HG03095 (cell line): ENCODE data around the gene GPC5.
"Not testable (repeated sequence)": the region's sequence is repeated elsewhere in the genome, so short reads cannot be mapped to it uniquely, and the experiment has no call there.

Source experiments
- ATAC-seq: cut with Tn5 transposase; IDR thresholded peaks from one replicate; pipeline ENCODE4 v1.9.1; 2021; ENCODE audit warnings: moderate library complexity; ENCODE audit not compliant: unreplicated experiment

Gene GPC5

DNA sequence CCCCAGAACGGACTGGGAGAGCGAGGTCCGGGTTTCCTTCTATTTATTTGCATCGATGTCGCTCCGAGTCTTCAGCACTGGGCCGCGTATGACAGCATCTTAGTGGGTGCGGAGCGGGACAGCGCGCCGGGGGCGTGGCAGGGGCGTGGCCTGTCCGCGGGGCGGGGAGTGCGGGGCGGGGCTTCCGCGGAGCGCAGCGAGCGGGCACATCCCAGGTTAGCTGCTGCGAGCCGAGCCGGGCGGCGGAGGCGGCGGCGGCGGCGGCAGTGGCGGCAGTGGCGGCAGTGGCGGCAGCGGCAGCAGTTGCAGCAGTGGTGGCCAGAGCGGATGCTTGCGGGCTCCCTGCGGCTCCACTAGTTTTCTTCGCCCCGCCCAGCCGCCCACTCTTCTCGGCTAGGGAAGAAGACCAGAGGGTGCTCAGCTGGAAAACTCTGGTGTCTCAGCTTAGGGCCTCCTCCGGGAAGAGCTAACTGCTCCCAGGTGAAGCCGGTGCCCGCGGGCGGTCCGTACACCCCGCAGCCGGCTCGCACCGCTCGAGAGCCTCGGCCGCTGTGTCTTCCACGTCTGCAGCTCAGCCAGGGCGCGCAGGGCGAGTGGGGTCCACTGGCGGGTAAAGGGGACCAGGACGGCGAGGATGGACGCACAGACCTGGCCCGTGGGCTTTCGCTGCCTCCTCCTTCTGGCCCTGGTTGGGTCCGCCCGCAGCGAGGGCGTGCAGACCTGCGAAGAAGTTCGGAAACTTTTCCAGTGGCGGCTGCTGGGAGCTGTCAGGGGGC lies at the start of gene GPC5:
GPC5 (plus strand) TSS at position 209 of the 776 bp plus-strand sequence.
- peak; percentile 99 for ATAC-seq

DNA sequence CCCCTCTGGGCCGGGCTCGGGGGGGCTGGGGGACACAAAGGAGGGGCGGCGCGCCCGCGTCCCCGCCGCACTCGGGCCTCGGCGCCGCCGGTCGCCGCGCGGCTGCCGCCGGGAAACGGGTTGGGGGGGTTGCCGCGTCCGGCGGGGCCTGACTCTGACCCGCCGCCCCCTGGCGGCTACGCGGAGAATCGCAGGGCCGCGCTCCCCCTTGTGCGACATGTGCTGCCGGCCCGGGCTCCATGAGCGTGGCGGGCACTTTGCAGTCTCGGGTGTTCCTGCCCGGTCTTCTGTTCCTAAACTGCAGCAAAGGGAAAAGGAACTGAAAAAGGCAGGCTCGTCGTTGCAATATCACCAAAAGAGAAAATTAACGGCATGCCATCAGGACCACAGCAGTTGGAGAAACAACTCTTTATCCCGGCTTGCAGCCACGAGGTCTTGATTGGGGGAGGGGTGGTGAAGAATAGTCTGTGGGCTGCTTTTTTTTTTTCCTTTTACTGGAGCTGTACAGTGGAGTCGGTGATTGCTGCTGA lies 49.5 kb upstream of the GPC5 start:
- ATAC-seq = peak; percentile 48

DNA sequence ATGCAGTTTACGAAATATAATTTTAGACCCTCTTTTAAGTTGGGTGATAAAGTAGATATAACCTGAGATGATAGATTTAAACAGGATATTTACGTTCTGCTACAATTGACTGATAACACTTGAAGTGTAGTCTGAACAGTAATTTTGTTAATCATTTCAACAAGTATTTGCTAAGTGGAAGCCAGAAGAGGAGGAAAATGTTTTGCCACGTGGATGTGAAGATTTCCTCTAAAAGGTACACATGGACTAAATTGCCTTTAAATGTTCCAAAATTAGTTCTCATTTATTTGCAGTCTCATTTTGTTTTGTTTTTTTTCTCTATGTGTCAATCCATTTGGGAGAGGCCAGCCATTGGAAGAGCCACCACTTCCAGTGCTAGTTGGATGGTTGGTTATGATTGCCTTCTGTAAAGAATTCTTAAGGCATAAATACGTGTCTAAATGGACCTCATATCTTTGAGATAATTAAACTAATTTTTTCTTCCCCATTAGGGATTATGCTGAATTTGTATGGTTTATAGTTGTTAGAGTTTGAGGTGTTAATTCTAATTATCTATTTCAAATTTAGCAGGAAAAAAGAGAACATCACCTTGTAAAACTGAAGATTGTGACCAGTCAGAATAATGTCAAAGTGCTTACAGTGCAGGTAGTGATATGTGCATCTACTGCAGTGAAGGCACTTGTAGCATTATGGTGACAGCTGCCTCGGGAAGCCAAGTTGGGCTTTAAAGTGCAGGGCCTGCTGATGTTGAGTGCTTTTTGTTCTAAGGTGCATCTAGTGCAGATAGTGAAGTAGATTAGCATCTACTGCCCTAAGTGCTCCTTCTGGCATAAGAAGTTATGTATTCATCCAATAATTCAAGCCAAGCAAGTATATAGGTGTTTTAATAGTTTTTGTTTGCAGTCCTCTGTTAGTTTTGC lies 48.2 kb upstream of the GPC5 start:
- no peak for ATAC-seq

- no peak for ATAC-seq
These were observed 47.3 kb upstream of the GPC5 start for GRCh38 chr13:91351123-91351522.

- ATAC-seq = no peak
These were observed 46.4 kb upstream of the GPC5 start for GRCh38 chr13:91351980-91352379.

GRCh38 chr13:91352891-91353290 lies 45.5 kb upstream of the GPC5 start:
- ATAC-seq = not testable (repeated sequence)

DNA sequence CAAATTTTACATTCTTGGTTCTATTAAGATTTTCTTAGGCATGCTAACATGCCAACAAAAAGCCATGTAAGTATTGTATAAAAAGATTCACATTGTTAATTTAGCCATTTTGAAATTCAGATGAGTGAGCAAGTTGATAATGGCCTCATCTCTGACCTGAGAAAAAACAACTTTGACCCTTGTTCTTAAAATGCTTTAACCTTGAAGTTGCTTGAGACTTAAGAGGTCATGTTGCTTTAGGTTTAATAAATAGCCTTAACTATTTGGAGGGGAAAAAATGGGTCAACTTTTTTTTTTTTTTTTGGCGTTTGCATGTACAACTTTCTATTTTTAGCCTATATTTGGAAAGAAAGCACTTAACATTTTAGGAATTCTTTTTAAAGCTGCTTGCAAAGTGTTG lies 44.9 kb upstream of the GPC5 start:
- no peak for ATAC-seq

GRCh38 chr13:91355099-91355825 lies 43.2 kb upstream of the GPC5 start:
- no peak for ATAC-seq

GRCh38 chr13:91355826-91356710 lies 42.4 kb upstream of the GPC5 start:
- no peak for ATAC-seq

GRCh38 chr13:91356919-91357612 lies 41.4 kb upstream of the GPC5 start:
- ATAC-seq = no peak

- no peak for ATAC-seq
These were observed 40.6 kb upstream of the GPC5 start for GRCh38 chr13:91357613-91358386.

DNA sequence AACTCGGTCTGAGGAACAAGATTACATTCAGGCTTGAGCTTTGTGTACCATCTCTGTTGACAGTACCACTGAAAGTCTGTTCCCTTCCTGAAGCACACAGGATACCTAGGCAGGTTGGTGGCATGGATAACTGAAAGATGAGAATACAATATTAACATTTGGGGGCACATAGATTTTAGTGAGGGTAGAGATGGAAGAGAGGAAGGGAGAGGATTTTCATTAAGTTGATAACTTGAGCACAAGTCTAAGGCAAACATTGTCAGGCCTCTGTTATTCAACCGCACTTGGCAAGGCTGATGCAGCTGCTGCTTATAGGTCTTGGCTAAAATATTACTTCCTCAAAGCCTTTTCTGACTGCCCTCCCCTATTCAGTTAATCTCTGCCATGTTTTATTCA lies 40.0 kb upstream of the GPC5 start:
- no peak for ATAC-seq

DNA sequence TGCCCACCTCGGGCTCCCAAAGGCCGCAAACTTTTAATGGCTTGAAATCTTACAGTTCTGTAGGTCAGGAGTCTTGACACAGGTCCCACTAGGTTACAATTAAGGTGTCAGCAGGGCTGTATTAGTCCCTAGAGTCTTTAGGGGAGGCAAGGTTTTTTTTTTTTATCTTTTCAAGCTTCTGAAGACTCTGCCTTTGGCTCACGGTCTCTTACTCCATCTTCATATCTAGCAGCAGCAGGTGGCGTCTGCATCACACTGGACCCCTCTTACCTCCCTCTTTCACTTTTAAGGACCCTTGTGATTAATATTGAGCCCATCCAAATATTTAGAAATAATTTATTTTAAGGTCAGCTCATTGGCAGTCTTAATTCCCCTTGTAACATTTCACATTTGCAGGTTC lies 39.3 kb upstream of the GPC5 start:
- no peak for ATAC-seq

- no peak for ATAC-seq
These were observed 38.8 kb upstream of the GPC5 start for GRCh38 chr13:91359631-91360030.

- ATAC-seq = no peak
These were observed 38.1 kb upstream of the GPC5 start for GRCh38 chr13:91360246-91360751.

- no peak for ATAC-seq
These were observed 36.6 kb upstream of the GPC5 start for GRCh38 chr13:91361755-91362271.

GRCh38 chr13:91362908-91363307 lies 35.5 kb upstream of the GPC5 start:
- no peak for ATAC-seq

- no peak for ATAC-seq
These were observed 30.3 kb upstream of the GPC5 start for GRCh38 chr13:91368101-91368500.
